MM.1S (cell line): ENCODE results near the gene ZNF622.

Experiments used
- DNase-seq: peaks from one replicate; pipeline ENCODE4 v3.0.0-alpha.2; 2015
- H2AFZ ChIP-seq: fragments of 300-600 bp; sonication (generic); 2 replicates; pipeline ENCODE4 v1.6.0; 2016; ENCODE audit warnings: antibody characterized with exemption, low read length
- H3F3A ChIP-seq: fragments of 300-600 bp; sonication (generic); 2 replicates; pipeline ENCODE4 v1.6.1; 2016; ENCODE audit warnings: mild to moderate bottlenecking, antibody characterized with exemption, low read length, moderate library complexity, mixed read lengths; ENCODE audit not compliant: insufficient read depth
- H3K27ac ChIP-seq: fragments of 300-600 bp; sonication (generic); 2 replicates; pipeline ENCODE4 v1.5.1; 2016; ENCODE audit warnings: mild to moderate bottlenecking, low read length
- H3K27me3 ChIP-seq: fragments of 300-600 bp; sonication (generic); replicated peaks from 2 replicates; pipeline ENCODE4 v1.6.0; 2016; ENCODE audit warnings: low read length; ENCODE audit not compliant: insufficient read depth
- H3K36me3 ChIP-seq: fragments of 300-600 bp; sonication (generic); replicated peaks from 2 replicates; pipeline ENCODE4 v1.6.1; 2016; ENCODE audit warnings: mild to moderate bottlenecking, low read length, mixed read lengths; ENCODE audit not compliant: insufficient read depth
- H3K4me1 ChIP-seq: fragments of 300-600 bp; sonication (generic); 2 replicates; pipeline ENCODE4 v1.6.1; 2016; ENCODE audit warnings: low read length, mixed read lengths
- H3K4me2 ChIP-seq: fragments of 300-600 bp; sonication (generic); 2 replicates; pipeline ENCODE4 v1.6.0; 2016; ENCODE audit warnings: low read depth, low read length
- H3K4me3 ChIP-seq: fragments of 300-600 bp; sonication (generic); 2 replicates; pipeline ENCODE4 v1.5.1; 2016; ENCODE audit warnings: low read length, mixed read lengths
- H3K79me2 ChIP-seq: fragments of 300-600 bp; sonication (generic); 2 replicates; pipeline ENCODE4 v1.6.1; 2016; ENCODE audit warnings: mixed run types, low read length, mixed read lengths
- H3K9ac ChIP-seq: fragments of 300-600 bp; sonication (generic); 2 replicates; pipeline ENCODE4 v1.6.1; 2016; ENCODE audit warnings: low read length, mixed read lengths
- H3K9me2 ChIP-seq: fragments of 300-600 bp; sonication (generic); replicated peaks from 2 replicates; pipeline ENCODE4 v1.6.1; 2016; ENCODE audit warnings: mild to moderate bottlenecking, low read length, mixed read lengths; ENCODE audit not compliant: insufficient read depth
- H3K9me3 ChIP-seq: fragments of 300-600 bp; sonication (generic); replicated peaks from 2 replicates; pipeline ENCODE4 v1.6.1; 2016; ENCODE audit warnings: mild to moderate bottlenecking, low read length, mixed read lengths; ENCODE audit not compliant: insufficient read depth
- H4K20me1 ChIP-seq: fragments of 300-600 bp; sonication (generic); 2 replicates; pipeline ENCODE4 v1.6.1; 2016; ENCODE audit warnings: mild to moderate bottlenecking, low read length, moderate library complexity, mixed read lengths; ENCODE audit not compliant: insufficient read depth
- EZH2 ChIP-seq: fragments of 300-600 bp; sonication (generic); optimal IDR thresholded peaks from 2 replicates; pipeline ENCODE3; 2017; ENCODE audit warnings: low read depth, mild to moderate bottlenecking, antibody characterized with exemption, low read length, mixed read lengths
- EZH2phosphoT487 ChIP-seq: fragments of 300-600 bp; sonication (generic); IDR thresholded peaks from 2 replicates; pipeline ENCODE4 v1.6.1; 2018; ENCODE audit warnings: antibody characterized with exemption, low read length
- TF ChIP-seq, protein P1 (sequence below): fragments of 300-600 bp; sonication (generic); IDR thresholded peaks from 2 replicates; pipeline ENCODE4 v1.5.1; 2016; ENCODE audit warnings: antibody characterized with exemption, low read length, mixed read lengths

The ZNF622 gene

GRCh38 chr5:16427587-16427986 is 38.0 kb downstream of the ZNF622 start:
- H3K9me2 ChIP-seq = no peaks in the 10 kb centered on the region
- no peak overlapping the region for H3K9ac ChIP-seq
- TF ChIP-seq EZH2phosphoT487 (no peak), EZH2 (no peak)
- TF ChIP-seq, protein P1, sequence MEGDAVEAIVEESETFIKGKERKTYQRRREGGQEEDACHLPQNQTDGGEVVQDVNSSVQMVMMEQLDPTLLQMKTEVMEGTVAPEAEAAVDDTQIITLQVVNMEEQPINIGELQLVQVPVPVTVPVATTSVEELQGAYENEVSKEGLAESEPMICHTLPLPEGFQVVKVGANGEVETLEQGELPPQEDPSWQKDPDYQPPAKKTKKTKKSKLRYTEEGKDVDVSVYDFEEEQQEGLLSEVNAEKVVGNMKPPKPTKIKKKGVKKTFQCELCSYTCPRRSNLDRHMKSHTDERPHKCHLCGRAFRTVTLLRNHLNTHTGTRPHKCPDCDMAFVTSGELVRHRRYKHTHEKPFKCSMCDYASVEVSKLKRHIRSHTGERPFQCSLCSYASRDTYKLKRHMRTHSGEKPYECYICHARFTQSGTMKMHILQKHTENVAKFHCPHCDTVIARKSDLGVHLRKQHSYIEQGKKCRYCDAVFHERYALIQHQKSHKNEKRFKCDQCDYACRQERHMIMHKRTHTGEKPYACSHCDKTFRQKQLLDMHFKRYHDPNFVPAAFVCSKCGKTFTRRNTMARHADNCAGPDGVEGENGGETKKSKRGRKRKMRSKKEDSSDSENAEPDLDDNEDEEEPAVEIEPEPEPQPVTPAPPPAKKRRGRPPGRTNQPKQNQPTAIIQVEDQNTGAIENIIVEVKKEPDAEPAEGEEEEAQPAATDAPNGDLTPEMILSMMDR = no peak
- no peaks in the 10 kb centered on the region for H3K9me3 ChIP-seq
- no peak overlapping the region for H2AFZ ChIP-seq
- no peak overlapping the region for H3K4me2 ChIP-seq
- H3K27me3 ChIP-seq = no peaks in the 10 kb centered on the region
- H3K27ac ChIP-seq = no peak overlapping the region
- H3K4me1 ChIP-seq = no peaks in the 10 kb centered on the region
- H3K4me3 ChIP-seq = no peak overlapping the region
- no peaks in the 10 kb centered on the region for H4K20me1 ChIP-seq
- H3K36me3 ChIP-seq = no peaks in the 10 kb centered on the region
- no peaks in the 10 kb centered on the region for H3F3A ChIP-seq
- H3K79me2 ChIP-seq = no peaks in the 10 kb centered on the region
- DNase-seq = no peak

GRCh38 chr5:16418471-16418922 is 47.1 kb downstream of the ZNF622 start:
- no peak overlapping the region for H3K4me2 ChIP-seq
- no peak overlapping the region for H3K27ac ChIP-seq
- H3K9me3 ChIP-seq = no peaks in the 10 kb centered on the region
- H3K4me1 ChIP-seq = no peaks in the 10 kb centered on the region
- no peaks in the 10 kb centered on the region for H4K20me1 ChIP-seq
- H3K9me2 ChIP-seq = no peaks in the 10 kb centered on the region
- H2AFZ ChIP-seq = no peak overlapping the region
- no peaks in the 10 kb centered on the region for H3F3A ChIP-seq
- H3K27me3 ChIP-seq = no peaks in the 10 kb centered on the region
- no peaks in the 10 kb centered on the region for H3K36me3 ChIP-seq
- TF ChIP-seq EZH2 (no peak), EZH2phosphoT487 (no peak)
- TF ChIP-seq, protein P1 = no peak
- no peak for DNase-seq
- no peak overlapping the region for H3K9ac ChIP-seq
- no peaks in the 10 kb centered on the region for H3K79me2 ChIP-seq
- no peak overlapping the region for H3K4me3 ChIP-seq

- H3K79me2 ChIP-seq = no peaks in the 10 kb centered on the region
- H3K9ac ChIP-seq = no peak overlapping the region
- TF ChIP-seq EZH2phosphoT487 = no peak
- TF ChIP-seq EZH2 = no peak
- TF ChIP-seq, protein P1 = no peak
- no peaks in the 10 kb centered on the region for H3K36me3 ChIP-seq
- no peaks in the 10 kb centered on the region for H3F3A ChIP-seq
- no peaks in the 10 kb centered on the region for H3K4me1 ChIP-seq
- H3K4me2 ChIP-seq = no peak overlapping the region
- H3K9me2 ChIP-seq = no peaks in the 10 kb centered on the region
- H2AFZ ChIP-seq = no peak overlapping the region
- H3K9me3 ChIP-seq = no peaks in the 10 kb centered on the region
- H3K27me3 ChIP-seq = no peaks in the 10 kb centered on the region
- H3K27ac ChIP-seq = no peak overlapping the region
- H4K20me1 ChIP-seq = no peaks in the 10 kb centered on the region
- H3K4me3 ChIP-seq = no peak overlapping the region
- DNase-seq = no peak
Measured at GRCh38 chr5:16417398-16418074, 48.1 kb downstream of the ZNF622 start.
